Islet of Langerhans (tissue), 1 donor: Measurements from ENCODE around the gene SEMA3F.

Experiments used
- FAIRE-seq: peaks from one replicate; lab custom pipeline; 2011; peaks lifted over from hg19 to GRCh38; lab: Jason Lieb, UNC

The SEMA3F gene

DNA sequence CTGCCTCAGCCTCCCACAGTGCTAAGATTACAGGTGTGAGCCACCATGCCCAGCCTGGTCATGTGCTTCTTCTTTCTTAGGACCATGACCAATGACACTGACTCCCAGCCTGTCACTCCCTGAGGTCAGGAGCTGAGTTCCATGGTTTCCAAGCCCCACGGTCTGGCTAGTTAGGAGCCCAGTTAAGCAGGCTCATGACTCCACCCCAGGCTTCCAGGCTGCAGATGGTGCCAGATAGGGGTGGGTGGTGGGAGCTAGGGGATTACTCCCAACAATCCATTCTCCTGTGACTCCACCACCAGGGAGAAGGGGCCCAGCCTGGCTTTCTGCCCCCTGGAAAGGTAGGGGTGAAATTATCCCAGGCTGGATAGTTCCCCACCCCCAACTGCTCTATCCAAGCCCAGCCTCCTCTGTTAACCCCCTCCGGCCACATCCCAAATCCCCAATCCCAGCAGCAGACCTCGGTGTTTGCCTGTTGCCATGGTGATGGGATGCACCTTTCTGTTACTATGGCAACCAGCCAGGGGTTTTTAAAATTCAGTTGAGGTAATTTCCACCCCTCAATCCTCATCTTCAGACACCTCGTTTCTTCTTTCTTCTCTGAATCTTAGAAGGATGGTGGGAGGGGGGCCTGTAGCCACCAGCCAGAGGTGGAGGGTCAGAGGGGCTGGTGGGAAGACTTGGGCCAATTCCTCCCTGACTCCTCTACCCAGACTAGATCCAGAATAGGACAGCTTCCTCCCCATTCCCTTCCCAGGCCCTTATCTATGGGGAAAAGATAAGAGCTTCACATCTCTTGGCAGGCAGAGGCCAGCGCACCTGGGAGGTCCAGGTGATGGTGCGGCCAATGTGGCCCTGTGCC is 22.5 kb upstream of the SEMA3F start:
- no peak for FAIRE-seq

DNA sequence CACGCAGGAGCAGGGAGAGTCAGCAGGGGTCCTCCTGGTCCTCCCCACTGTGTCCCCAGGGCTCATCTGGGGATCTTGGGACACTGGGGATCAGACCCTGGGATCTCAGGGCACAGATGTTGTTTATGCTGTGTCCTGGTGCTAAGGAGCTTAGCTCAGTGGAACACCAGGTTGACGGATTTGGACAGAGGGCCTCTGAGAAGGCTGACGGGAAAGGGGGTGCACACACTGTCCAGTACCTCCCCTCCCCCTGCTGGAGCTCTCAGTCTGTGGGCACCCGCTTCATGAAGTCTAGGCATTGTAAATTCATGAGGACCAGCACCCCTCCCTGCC is 21.9 kb upstream of the SEMA3F start:
- no peak for FAIRE-seq

DNA sequence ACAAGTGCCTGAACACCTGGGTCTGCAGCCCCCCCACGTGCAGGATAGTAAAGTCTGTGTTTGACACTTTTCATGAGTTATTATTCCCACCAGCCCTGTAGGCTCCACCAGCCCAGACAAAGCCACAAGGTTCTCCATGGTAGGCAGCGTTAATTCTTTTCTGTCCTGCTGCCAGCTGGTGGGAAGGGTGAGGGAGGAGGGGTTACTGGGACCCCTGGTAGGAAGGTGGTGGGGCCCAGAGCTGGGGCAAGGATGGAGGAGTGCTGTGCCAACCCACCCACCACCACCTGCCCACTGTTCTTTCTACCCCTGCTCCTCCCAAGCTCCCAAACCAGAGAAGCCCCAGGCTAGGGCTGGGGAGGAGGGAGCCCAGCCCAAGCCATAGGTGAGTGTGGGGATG is 20.8 kb upstream of the SEMA3F start:
- no peak for FAIRE-seq

DNA sequence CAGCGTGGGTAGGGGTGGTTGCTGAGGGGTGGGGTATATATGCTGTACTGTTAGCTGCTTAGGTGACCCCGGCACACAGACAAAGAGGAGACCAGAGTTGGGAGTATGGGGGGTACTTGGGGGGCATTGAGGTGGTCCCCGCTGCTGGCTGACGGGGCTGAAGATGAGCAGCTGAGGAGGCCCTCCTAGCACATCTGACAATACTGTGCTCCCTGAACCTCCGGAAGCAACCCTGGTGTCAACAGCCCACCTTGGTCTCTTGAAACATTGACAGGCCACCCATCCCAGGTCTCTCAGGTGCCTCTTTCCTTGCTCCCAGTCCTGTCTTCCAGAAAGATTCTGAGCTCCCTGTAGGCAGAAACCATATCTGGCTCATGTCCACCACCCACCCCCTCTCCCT is 19.2 kb upstream of the SEMA3F start:
- no peak for FAIRE-seq

DNA sequence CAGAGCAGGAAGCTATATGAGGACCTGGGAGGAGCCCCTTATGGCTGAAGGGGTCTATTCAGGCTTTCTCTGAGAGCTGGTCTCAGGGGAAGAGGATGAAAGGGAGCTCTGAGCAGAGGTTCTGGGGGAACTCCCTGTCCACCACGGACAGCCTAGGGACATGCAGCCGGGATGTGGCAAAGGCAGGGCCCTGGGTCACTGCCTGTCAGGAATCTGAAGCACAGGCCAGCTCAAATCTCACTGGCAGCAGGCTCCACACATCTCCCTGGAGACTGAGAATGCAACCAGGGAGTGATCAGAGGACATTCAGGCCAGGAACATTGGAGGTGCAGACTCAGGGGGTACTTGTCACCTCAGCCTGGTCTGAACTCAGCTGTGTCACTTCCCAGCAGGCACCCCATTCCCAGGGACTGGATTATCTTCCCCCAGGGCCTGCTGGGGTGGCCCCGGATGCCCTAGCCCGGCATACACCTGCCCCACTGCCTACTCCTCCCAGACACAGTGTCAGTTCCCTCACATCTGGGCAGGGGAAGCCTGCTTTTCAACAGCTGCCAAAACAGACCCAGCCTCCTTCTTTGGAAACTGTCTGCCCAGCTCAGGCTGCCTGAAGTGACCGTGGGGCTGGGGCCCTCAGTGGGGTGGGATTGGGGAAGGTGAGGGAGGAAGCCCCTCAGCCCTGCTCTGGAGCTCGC is 18.3 kb upstream of the SEMA3F start:
- no peak for FAIRE-seq

DNA sequence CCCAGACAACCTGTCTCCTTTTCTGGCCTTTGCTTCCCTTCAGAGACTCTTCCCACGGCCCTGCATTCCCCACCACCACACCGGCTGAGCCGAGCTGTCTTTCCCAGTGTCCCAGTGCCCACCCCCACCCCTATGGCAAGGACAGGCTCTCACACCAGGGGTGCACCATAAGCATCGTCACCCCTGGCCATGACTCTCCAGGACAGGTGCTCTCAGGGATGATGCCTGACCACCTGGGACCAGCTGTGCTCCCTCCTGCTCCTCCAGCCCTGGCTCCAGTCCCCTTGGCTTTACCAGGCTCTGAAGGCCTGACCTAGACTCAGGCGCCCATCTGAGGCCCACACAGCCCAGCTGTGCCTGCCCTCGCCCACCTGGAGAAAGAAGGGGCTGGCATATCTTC is 17.6 kb upstream of the SEMA3F start:
- FAIRE-seq = no peak

DNA sequence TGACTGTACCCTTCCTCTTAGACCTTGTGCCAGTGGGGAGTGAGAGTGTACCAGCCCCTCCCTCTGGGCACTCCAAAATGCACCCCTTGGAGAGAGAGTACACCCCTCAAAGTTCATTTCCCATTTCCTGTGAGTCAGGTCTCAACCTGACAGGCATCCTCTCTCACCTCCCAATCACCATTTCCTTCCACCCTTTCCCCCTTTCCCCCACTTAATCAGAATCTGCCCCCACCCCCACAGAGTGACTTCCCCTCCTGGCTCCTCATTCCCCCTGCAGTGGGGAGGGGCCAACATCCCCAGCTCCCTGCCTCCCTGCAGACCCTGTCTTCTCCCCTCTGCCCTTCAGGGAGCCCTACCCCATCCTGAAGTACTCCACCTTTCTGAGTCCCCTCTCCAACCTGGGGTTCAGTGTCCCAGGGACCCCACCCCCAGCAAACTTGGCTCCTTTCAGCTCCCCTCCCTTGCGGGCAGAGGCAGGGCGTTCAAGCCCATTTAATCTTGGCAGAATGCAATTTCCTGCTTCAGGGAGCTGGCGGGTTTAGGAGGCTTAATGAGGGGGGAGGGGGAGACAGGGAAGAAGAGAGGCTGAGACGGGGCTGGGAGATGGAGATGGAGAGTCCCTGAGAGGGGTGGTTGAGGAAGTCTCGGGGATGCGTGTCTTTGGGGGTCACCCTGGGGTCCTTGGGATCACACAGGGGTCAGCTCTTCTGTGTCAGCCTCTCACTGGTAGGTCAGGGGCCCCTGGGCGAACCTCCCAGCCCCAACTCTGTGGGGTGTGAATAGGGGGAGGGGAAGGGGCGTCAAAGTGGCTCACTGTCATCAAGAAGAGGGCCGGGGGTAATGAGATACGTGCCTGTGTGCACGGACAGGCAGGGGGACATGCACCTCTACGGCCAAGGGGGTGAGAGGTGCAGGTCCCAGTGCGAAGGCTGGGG is 16.6 kb upstream of the SEMA3F start:
- FAIRE-seq = no peak

DNA sequence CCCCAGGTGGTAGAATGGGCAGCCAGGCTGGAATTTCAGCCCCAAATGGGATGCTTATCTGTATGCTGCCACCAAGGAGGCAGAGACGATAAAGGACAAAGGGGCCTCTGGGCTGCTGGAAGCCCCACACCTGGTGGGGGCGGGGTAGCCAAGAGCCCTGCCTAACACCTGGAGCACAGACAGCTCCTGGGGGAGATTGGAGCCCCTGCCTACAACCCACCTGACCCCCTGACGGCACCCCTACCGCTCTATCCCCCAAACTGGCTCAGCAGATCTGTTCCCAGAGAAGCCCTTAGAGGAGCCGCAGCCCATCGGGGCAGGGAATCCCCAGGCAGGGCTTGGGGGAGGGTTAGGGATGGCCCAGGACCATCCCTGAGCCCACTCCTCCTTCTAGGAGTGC is 15.8 kb upstream of the SEMA3F start:
- FAIRE-seq = no peak

DNA sequence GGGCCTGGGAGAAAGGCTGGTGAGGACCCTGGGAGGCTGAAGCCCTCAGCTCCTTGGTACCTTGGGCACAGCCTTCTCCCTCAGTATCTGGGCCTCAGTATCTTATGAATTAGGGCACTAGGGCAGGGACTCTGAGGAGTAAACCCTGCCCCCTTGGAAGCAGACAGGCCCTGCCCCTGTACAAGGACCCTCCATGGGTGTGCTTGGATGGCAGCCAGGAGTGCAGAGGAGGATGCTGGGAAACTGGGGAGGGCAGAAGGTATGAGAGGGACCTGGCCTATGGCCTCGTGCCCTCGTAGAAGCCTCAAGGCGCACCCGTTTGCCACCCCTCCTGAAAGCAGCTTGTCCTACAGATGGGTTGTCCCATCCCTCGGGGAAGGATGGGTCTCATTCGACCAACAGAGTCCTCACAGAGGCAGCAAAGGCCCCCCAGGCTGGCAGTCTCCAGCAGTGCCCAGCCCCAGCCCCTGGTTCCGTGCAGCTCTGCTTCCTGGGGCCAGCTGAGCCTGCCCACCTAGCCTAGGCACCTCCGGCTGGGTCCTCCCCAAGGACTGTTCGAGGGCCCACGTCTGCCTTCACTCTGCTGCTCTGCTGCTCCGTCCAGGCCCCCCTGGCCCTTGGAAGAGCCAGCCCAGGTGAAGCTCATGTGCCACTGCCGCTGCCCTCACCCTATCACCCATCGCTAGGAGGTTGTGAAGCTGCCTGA is 15.3 kb upstream of the SEMA3F start:
- FAIRE-seq = no peak

DNA sequence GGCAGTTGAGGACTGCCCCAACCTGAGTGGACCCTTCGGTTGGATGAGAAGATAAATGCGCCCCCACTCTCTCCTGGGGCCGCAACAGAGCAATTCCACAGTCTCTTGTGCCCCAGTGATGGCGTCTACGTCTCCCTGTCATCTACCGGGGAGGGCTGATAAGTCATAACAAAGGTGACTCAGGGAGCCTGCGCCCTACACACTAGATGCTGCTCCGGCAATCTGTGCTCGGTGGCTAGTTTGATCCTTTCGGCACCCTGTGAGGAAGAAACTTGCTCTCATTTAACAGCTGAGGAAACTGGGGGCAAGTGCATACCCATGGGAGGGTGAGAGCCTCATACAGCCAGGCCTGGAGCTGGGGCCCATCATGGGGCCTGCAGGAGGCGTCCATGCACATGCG is 14.1 kb upstream of the SEMA3F start:
- no peak for FAIRE-seq

DNA sequence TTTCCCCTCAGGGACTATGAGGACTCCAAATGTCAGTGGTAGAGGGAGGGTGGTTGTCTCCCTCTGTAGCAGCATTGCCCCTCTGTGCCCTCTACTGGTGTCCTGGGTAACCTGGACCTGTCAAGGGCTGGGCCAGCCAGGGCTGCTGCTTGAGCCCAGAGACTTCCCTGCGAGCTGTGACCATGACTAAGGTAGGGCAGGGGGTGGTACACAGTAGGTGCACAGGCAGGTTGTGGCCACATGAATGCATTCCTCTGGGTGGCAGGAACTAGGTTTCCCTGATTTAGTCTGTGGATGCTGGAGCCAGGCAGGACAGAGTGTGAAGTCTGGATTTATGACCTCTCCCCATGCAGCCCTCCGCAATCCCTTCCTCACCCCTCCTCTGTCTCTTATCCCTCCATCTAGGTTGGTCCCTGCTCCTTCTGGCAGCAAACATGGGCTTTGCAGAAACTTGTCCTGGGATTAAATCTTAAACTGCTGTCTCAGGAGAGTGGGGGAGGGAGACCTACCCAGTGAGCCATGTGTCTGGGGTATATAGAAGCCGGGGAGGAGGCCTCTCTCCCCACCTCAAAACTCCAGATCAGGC is 8.7 kb upstream of the SEMA3F start:
- no peak for FAIRE-seq

DNA sequence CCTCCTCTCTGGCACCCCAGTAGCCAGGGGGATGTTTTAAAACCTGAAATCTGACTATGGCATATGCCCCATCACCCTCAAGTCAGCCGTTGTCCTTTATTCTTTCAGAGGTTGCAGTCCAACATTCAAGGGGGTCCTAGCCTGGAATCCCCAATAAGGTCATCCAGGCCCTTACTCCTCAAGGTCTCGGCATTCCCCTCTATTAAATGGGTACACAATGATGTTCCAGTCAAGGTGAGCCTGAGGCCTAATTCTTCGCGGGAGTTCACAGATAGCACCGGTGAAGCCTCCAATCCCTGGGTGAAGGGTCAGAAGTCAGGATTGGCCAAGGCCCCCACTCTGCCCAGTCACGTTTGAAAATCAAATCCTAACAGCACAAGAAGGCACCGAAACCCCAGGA is 8.1 kb upstream of the SEMA3F start:
- FAIRE-seq = no peak

DNA sequence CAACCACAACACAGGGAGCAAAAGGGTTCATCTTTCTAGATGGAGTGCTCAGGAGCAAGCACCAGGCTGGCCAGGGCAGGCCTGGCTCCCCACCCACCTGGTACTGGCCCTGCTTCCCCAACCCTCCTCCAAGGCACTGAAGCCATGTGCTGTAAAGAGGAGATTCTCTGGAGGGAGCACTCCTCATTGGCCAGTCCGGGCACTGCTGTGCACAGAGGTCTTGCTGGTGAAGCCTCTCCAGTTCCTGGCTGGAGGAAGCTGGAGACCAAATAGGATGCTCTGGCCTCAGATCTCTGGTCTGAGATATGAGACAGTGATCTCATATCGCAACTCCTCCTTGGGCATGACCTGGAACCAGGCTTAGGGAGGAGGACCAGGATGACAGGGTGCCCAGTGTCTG is 7.7 kb upstream of the SEMA3F start:
- no peak for FAIRE-seq

DNA sequence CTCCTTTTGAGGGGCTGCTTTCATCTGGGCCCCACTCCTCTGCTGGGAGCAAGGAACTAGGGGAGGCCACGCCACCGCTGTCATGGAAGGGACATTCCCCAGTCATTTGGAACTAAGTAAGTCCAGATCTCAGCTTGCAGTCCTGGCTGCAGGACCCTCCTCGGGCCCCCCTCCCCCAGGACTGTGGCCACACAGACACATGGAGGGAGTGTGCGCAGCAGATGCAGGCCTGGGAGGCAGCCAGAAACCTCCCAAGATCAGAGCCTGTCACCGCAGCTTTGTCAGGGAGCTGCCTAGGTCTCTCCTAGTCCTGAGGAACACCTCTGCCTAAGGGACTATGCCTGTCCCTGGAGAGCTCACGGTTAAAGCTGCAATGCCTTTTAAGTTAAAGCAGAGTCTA is 7.3 kb upstream of the SEMA3F start:
- no peak for FAIRE-seq

DNA sequence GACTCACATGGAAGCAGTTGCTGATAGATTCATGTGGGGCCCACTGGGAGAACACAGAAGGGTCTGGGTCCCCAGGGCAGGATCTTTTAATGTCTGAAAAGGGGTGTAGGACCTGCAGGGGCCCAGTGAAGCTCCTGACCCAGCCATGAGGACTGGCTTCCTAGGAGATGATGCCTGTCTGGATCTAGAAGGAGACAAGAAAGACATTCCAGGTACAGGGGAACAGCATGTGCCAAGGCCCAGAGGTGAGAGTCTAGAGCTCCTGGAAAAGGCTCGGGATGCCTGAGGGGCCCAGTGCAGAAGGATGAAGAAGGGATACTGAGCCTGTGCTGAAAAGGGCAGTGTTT is 4.7 kb upstream of the SEMA3F start:
- FAIRE-seq = no peak

DNA sequence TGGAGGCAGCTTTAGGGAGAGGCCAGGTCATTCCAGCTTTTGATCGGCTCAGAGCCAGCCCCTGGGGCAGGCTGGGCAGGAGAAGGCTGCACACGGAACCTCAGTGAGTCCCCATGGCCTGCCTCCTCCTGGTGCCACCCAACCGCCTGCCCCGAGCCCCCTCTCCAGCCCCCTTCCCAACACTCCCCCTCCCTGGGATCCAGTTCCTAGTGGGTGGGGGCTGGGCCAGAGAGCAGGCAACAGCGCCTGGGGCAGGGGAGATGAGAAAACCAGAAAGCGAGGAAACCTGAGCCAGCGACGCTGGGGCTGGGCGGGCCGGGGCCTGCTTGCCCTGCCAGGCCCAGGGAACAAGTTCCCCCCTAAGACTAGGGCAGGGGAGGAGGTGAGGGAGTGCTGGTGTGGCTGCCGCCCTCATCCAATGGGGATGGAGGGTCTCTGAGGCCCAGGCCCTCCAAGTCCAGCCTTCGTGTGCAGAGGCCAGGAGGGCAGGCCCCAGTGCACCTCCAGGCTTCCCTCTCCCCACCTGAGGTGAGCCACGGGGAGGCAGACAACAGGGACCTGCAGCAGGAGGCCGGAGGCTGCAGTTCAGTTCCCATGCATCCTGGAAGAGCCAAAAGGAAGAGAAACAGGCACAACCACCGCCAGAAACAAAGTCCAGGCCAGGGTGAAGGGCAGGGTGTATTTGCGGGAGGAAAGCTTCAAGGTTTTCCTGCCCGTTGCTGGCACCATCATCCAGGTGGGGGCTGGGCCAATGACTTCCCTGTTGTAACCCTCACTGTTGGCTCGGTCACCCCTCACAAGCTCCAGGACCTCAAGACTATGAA is 4.0 kb upstream of the SEMA3F start:
- no peak for FAIRE-seq

DNA sequence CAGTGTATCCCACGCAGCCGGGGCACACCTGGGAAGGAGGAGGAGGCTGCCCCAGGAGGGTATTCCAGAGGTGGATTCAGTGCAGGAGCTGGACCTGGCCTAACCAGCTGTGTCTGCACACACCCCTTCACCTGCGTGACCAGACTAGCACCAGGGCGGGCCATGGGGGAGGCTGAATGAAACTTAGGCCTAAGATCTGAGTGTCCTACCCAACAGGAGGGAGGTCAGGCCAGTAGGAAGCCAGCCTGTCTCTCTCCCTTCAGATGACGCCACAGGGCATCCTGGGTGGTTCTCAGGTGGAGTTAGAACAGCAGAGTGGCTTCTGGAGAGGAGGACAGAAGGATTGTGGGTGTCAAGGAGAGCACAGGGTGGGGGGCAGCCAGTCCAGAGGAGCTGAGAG is 3.4 kb upstream of the SEMA3F start:
- no peak for FAIRE-seq

DNA sequence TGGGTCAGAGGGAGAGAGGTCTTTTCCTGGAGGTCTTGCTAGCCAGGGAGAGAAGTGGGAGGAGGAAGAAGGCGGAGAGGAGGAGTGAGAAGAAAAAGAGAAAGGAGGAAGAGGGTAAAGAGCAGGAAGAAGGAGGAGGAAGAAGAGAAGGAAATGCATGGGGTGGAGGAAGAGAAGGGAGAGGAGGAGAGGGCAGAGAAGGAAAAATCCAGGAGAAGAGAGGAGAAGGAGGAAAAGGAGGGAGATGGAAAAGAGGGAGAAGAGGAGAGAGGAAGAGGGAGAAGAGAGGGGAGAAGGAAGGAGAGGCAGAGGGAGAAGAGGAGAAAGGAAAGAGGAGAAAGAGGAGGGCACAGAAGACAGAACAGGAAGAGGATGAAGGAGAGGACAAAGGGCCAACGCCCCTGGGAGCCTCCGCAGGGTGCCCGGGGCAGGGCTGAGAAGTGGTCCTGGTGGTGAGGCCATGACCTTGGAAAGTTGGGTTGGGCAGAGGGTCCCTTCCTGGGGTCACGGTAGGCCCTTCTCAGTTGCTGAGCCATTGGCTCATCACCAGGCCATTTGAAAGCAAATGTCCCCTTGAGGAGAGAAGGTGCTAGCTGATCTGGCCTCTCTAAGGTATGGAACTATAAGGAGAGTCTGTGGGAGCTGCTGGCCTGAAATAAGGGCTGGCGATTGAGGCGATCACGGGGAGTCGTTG is 1.2 kb upstream of the SEMA3F start:
- FAIRE-seq = no peak

DNA sequence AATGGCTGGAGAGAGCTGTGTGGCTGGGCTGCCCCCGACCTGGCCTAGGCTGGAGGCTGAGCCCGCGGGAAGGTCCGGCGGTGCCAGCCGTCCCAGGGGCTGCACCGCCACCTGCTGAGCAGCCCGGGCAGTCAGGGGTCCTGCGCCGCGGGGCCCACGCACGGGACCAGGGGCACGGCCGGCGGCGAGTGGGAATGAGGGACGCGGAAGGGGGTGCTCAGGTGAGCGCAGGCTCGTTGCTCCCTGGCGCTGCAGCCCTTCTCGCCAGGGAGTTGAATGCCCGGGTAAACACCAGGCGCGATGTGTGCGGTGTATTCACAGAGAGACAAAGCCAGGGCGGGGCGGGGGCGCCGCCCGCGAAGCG is 666 bp upstream of the SEMA3F start:
- FAIRE-seq = no peak

DNA sequence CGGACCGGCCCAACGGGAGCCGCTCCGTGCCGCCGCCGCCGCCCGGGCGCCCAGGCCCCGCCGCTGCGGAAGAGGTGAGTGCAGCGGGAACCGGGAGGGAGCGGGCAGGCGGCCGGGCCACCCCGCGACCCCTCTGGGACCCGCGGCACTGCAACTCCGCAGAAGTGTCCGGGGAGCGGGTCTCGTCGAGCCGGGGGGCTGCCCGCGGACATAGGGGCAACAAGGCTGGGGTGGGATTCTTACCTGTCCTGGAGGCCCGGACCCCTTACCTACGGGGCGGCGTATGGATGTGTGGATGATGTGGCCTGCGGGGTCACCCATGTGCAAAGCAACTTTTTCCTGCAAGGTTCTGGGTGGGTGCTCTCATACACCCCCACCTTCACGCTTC is 361 bp downstream of the SEMA3F start:
- FAIRE-seq = no peak

DNA sequence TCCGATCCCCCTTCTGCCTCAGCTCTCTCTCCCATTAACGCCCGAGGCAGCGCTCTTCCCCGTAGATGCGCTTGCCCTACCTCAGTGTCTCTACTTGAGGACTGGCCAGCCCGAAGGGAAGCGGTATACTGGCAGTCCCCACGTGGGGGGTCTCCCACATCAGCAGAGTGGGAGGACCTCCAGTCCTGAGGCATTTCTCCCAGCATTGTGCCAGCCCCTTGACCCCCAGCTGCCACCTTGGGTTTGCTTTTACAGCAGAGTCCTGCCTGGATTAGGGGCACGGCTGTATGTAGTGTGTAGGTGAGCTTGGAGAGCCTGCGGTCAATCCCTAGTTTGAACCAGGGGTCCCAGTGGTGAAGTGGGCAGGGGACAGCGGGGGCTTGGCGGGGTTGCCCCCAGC is 767 bp downstream of the SEMA3F start:
- FAIRE-seq = no peak
